SK-N-SH (cell line): Measurements from ENCODE around the gene CCDC57. TPM values are rescaled to one million over a fixed set of nuclear protein-coding genes. Genes with fewer than 3 reads are reported as not detected.

Experiments used
- CTCF ChIA-PET: fragments of 300-600, 350-600 bp; formaldehyde crosslinking; extraction: SDS; loops from one replicate; lab custom pipeline; 2021; lab: Yijun Ruan, JAX
- POLR2A ChIA-PET: fragments of 350-600 bp; sonication (Branson Sonifier 250); formaldehyde crosslinking; extraction: SDS; loops from one replicate; lab custom pipeline; 2020; ENCODE audit warnings: antibody characterized with exemption, inconsistent platforms; lab: Yijun Ruan, JAX
- DNase-seq: peaks from one replicate; pipeline ENCODE4 v3.0.0; 2012
- H2AFZ ChIP-seq: fragments of 200-600 bp; sonication (generic); 2 replicates; pipeline ENCODE4 v1.8.1; 2016; ENCODE audit warnings: antibody characterized with exemption, mild to moderate bottlenecking, low read depth
- H3F3A ChIP-seq: fragments of 200-600 bp; sonication (generic); replicated peaks from 2 replicates; pipeline ENCODE3; 2016; ENCODE audit warnings: antibody characterized with exemption, mild to moderate bottlenecking; ENCODE audit not compliant: insufficient read depth
- H3K27ac ChIP-seq, 2 experiments: fragments of 200-500 bp in 1 of 2; fragments of 200-600 bp in 1 of 2; sonication (Bioruptor generic) in 1 of 2; sonication (generic), shearing (Covaris generic) in 1 of 2; 2 replicates each; pipeline versions ENCODE4 v1.5.1 to v1.6.1; 2014 to 2016; ENCODE audit warnings: low read depth in 2 of 2, inconsistent platforms in 1 of 2, low read length in 1 of 2, mild to moderate bottlenecking in 1 of 2, mixed read lengths in 1 of 2
- H3K27me3 ChIP-seq: fragments of 200-600 bp; sonication (generic), shearing (Covaris generic); 2 replicates; pipeline ENCODE4 v1.6.1; 2016; ENCODE audit warnings: mixed run types; ENCODE audit not compliant: insufficient read depth
- H3K36me3 ChIP-seq, 2 experiments: fragments of 200-500 bp in 1 of 2; fragments of 200-600 bp in 1 of 2; sonication (Bioruptor generic) in 1 of 2; sonication (generic) in 1 of 2; replicated peaks in 1 of 2; 2 replicates each; pipeline versions ENCODE3 to v1.5.1; 2014 to 2016; ENCODE audit warnings: low read length in 1 of 2, mild to moderate bottlenecking in 1 of 2; ENCODE audit not compliant: insufficient read depth in 2 of 2, control insufficient read depth in 1 of 2
- H3K4me1 ChIP-seq, 2 experiments: fragments of 200-500 bp in 1 of 2; fragments of 200-600 bp in 1 of 2; sonication (Bioruptor generic) in 1 of 2; sonication (generic), shearing (Covaris generic) in 1 of 2; 2 replicates each; pipeline versions ENCODE4 v1.5.1 to v1.6.1; 2014 to 2016; ENCODE audit warnings: low read depth in 1 of 2, low read length in 1 of 2, mixed run types in 1 of 2; ENCODE audit not compliant: insufficient read depth in 2 of 2, control insufficient read depth in 1 of 2
- H3K4me2 ChIP-seq: fragments of 200-600 bp; sonication (generic), shearing (Covaris generic); 2 replicates; pipeline ENCODE4 v1.6.1; 2017; ENCODE audit warnings: mixed run types
- H3K4me3 ChIP-seq, 2 experiments: fragments of 200-500 bp in 1 of 2; fragments of 200-600 bp in 1 of 2; sonication (Bioruptor generic) in 1 of 2; sonication (generic), shearing (Covaris generic) in 1 of 2; 2 replicates each; pipeline versions ENCODE4 v1.5.1 to v1.8.1; 2014 to 2016; ENCODE audit warnings: low read depth in 2 of 2, inconsistent platforms in 1 of 2, low read length in 1 of 2, mild to moderate bottlenecking in 1 of 2, mixed read lengths in 1 of 2, moderate library complexity in 1 of 2
- H3K79me2 ChIP-seq: fragments of 200-600 bp; sonication (generic); 2 replicates; pipeline ENCODE4 v1.8.1; 2017; ENCODE audit warnings: mild to moderate bottlenecking; ENCODE audit not compliant: insufficient read depth
- H3K9ac ChIP-seq: fragments of 200-600 bp; sonication (generic); 2 replicates; pipeline ENCODE4 v1.6.1; 2017; ENCODE audit warnings: mixed run types
- H3K9me2 ChIP-seq: fragments of 200-600 bp; sonication (generic); 2 replicates; pipeline ENCODE4 v1.6.1; 2017; ENCODE audit warnings: mixed run types
- H3K9me3 ChIP-seq: fragments of 200-600 bp; sonication (generic); 2 replicates; pipeline ENCODE4 v1.6.1; 2017; ENCODE audit warnings: mixed run types, mild to moderate bottlenecking, moderate library complexity
- H4K20me1 ChIP-seq: fragments of 200-600 bp; sonication (generic); 2 replicates; pipeline ENCODE4 v1.6.1; 2017; ENCODE audit warnings: mild to moderate bottlenecking, mixed run types; ENCODE audit not compliant: insufficient read depth
- ELF1 ChIP-seq: IDR thresholded peaks from 2 replicates; pipeline ENCODE4 v1.4.0; 2012
- EP300 ChIP-seq, 2 experiments: IDR thresholded peaks; 2 replicates each; pipeline versions ENCODE4 v1.4.0 to v1.6.1; 2012; ENCODE audit warnings: borderline replicate concordance in 1 of 2, low read depth in 1 of 2, low read length in 1 of 2
- EZH2phosphoT487 ChIP-seq: fragments of 200-600 bp; sonication (generic); IDR thresholded peaks from 2 replicates; pipeline ENCODE4 v1.6.1; 2017; ENCODE audit warnings: low read depth, mixed run types, mild to moderate bottlenecking, antibody characterized with exemption, moderate library complexity, borderline replicate concordance
- FOXJ3 ChIP-seq: sonication (generic); formaldehyde crosslinking; IDR thresholded peaks from 2 replicates; pipeline ENCODE4 v1.5.1; 2020; ENCODE audit warnings: mild to moderate bottlenecking, missing genetic modification reagents
- GABPA ChIP-seq: IDR thresholded peaks from 2 replicates; pipeline ENCODE4 v1.4.0; 2012; ENCODE audit warnings: low read depth, mild to moderate bottlenecking
- GATA2 ChIP-seq: sonication (generic); formaldehyde crosslinking; IDR thresholded peaks from 2 replicates; pipeline ENCODE4 v1.5.0; 2020; ENCODE audit warnings: mild to moderate bottlenecking, missing genetic modification reagents
- MXI1 ChIP-seq: IDR thresholded peaks from 2 replicates; pipeline ENCODE4 v1.6.1; 2012; ENCODE audit warnings: mild to moderate bottlenecking, low read depth, low read length, improper control_type of control experiment
- SIN3A ChIP-seq: IDR thresholded peaks from 2 replicates; pipeline ENCODE4 v1.6.1; 2012; ENCODE audit warnings: low read depth, mild to moderate bottlenecking, low read length, moderate library complexity, borderline replicate concordance
- TAF1 ChIP-seq: IDR thresholded peaks from 2 replicates; pipeline ENCODE4 v1.6.1; 2012; ENCODE audit warnings: low read depth, mild to moderate bottlenecking, low read length, moderate library complexity, borderline replicate concordance
- YY1 ChIP-seq: IDR thresholded peaks from 2 replicates; pipeline ENCODE4 v1.4.0; 2012; ENCODE audit warnings: low read depth, mild to moderate bottlenecking
- WGBS: methylation state at CpG from one replicate; pipeline ENCODE4 v1.1.6; 2017; ENCODE audit warnings: low lambda C conversion rate; 5-methylcytosine and 5-hydroxymethylcytosine counted together
- polyA plus RNA-seq, 3 experiments: library from polyadenylated mRNA; depleted of rRNA; stranded (reverse); fragments of >200 nt; gene quantifications; 2 replicates each; pipeline ENCODE4 v1.2.3, GENCODE V29; 2012
- TF ChIP-seq, protein P1 (sequence below): IDR thresholded peaks from 2 replicates; pipeline ENCODE4 v1.6.1; 2012; ENCODE audit warnings: mild to moderate bottlenecking, low read depth, low read length, moderate library complexity
- TF ChIP-seq, protein P2 (sequence below): IDR thresholded peaks from 2 replicates; pipeline ENCODE4; 2012
- TF ChIP-seq, protein P3 (sequence below): IDR thresholded peaks from 2 replicates; pipeline ENCODE4 v1.4.0; 2012; ENCODE audit warnings: low read depth
- TF ChIP-seq, protein P4 (sequence below): IDR thresholded peaks from 2 replicates; pipeline ENCODE4 v1.4.0; 2012; ENCODE audit warnings: low read depth, borderline replicate concordance

The CCDC57 gene
- polyA plus RNA-seq, 1 of the 3 experiments (the other 2 are of a cell fraction): 68.6 TPM

DNA sequence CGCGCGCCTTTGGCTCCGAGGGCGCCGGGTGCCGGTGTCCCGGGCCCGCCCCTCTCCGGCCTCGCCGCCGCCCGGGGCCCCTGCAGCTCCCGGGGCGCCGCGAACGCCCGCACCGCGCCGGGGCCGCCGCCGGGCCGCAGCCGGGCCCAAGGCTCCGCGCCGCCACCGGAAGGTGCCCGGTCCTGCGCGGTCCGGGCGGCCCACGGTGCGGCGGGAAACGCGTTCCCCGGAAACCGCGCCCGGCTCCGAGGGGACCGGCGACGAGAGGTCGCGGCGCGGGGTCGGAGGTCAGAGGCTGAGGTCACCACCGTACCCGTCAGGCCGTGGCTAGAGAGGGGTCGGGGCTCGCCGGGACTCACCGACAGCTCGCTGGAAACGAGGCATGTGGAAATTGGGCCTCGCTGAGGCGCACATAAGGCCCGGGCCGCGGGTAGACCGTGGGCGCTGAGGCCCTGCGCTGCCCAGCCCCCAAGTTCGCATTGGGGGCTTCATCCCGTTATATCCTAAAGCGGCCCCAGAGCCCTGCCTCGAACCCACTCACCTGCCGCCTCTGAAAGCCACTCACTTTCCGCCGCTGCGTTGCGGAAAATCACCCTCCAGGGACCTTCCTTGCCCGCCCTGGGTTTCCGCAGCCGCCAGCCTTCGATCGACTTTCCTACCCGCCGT, 146.9 kb downstream of the CCDC57 start, which contains the start of gene DUS1L:
Gene DUS1L (minus strand): TSS at position 167 of the 666 bp plus-strand sequence. CDS start 745 bp downstream, outside the sequence.
- Histone ChIP-seq H3K9me2 (no peaks in the 10 kb centered on the region), H3K27me3 (no peaks in the 10 kb centered on the region), H3K4me2 (peak within 1 kb of the TSS; percentile 100), H2AFZ (peak within 1 kb of the TSS; percentile 100), H3K4me3 (peak within 1 kb of the TSS; percentile 81 to 95), H3K4me1 (peaks cover 12 to 21% of the 10 kb centered on the region in 2 experiments; a peak in 2 of 4 replicates), H3K27ac (peak within 1 kb of the TSS in 1 of 2 experiments; percentile 51; a peak in 1 of 4 replicates)
- CTCF ChIA-PET: interaction anchor here (0.6 to 8.0 kb wide), 8 partner anchors 9 to 98 kb away, joined by 3 to 47 read pairs (median 4); partner anchors contain the start of genes DCXR, GPS1, RAC3 and RFNG
- POLR2A ChIA-PET: interaction anchor here (0.6 to 1.0 kb wide), 2 partner anchors 14 to 28 kb away, joined by 3 read pairs; partner anchors contain the start of gene DCXR
- peak; percentile 98 for DNase-seq
- peak; percentile 25 for TF ChIP-seq MXI1
- no peak for TF ChIP-seq GATA2
- peak; percentile 87 for TF ChIP-seq TAF1
- TF ChIP-seq SIN3A: peak; percentile 89; the same call in 1 of the 2 replicates
- TF ChIP-seq GABPA: peak; percentile 90
- TF ChIP-seq, protein P1, sequence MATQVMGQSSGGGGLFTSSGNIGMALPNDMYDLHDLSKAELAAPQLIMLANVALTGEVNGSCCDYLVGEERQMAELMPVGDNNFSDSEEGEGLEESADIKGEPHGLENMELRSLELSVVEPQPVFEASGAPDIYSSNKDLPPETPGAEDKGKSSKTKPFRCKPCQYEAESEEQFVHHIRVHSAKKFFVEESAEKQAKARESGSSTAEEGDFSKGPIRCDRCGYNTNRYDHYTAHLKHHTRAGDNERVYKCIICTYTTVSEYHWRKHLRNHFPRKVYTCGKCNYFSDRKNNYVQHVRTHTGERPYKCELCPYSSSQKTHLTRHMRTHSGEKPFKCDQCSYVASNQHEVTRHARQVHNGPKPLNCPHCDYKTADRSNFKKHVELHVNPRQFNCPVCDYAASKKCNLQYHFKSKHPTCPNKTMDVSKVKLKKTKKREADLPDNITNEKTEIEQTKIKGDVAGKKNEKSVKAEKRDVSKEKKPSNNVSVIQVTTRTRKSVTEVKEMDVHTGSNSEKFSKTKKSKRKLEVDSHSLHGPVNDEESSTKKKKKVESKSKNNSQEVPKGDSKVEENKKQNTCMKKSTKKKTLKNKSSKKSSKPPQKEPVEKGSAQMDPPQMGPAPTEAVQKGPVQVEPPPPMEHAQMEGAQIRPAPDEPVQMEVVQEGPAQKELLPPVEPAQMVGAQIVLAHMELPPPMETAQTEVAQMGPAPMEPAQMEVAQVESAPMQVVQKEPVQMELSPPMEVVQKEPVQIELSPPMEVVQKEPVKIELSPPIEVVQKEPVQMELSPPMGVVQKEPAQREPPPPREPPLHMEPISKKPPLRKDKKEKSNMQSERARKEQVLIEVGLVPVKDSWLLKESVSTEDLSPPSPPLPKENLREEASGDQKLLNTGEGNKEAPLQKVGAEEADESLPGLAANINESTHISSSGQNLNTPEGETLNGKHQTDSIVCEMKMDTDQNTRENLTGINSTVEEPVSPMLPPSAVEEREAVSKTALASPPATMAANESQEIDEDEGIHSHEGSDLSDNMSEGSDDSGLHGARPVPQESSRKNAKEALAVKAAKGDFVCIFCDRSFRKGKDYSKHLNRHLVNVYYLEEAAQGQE: peak; percentile 73
- TF ChIP-seq, protein P2, sequence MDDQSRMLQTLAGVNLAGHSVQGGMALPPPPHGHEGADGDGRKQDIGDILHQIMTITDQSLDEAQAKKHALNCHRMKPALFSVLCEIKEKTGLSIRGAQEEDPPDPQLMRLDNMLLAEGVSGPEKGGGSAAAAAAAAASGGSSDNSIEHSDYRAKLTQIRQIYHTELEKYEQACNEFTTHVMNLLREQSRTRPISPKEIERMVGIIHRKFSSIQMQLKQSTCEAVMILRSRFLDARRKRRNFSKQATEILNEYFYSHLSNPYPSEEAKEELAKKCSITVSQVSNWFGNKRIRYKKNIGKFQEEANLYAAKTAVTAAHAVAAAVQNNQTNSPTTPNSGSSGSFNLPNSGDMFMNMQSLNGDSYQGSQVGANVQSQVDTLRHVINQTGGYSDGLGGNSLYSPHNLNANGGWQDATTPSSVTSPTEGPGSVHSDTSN: peak; percentile 41; the same call in 1 of the 2 replicates
- TF ChIP-seq YY1: no peak
- TF ChIP-seq, protein P3, sequence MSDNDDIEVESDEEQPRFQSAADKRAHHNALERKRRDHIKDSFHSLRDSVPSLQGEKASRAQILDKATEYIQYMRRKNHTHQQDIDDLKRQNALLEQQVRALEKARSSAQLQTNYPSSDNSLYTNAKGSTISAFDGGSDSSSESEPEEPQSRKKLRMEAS: peak; percentile 77
- no peak for TF ChIP-seq EZH2phosphoT487
- no peak for TF ChIP-seq EP300 (IDR thresholded peaks at IDR 0.05; ENCODE audit: borderline replicate concordance in 1 of 2, low read depth in 1 of 2, low read length in 1 of 2)
- TF ChIP-seq, protein P4, sequence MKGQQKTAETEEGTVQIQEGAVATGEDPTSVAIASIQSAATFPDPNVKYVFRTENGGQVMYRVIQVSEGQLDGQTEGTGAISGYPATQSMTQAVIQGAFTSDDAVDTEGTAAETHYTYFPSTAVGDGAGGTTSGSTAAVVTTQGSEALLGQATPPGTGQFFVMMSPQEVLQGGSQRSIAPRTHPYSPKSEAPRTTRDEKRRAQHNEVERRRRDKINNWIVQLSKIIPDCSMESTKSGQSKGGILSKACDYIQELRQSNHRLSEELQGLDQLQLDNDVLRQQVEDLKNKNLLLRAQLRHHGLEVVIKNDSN: peak; percentile 55; the same call in 1 of the 2 replicates
- 0 out of 2 replicates have a peak, but pooled peaks have one; percentile 47 for TF ChIP-seq FOXJ3 (CRISPR knock-in tag)
- 0 out of 2 replicates have a peak, but pooled peaks have one; percentile 48 for TF ChIP-seq ELF1
- TF ChIP-seq, all 33 proteins: peak for 10
- H4K20me1 ChIP-seq: no peaks in the 10 kb centered on the region
- H3K36me3 ChIP-seq: peaks cover 10 to 33% of the 10 kb centered on the region in 2 experiments
- H3K9me3 ChIP-seq: no peaks in the 10 kb centered on the region
- 39% methylated on average over 29 of the region's 88 CpGs for WGBS
- H3K79me2 ChIP-seq: peaks cover 26% of the 10 kb centered on the region
- H3F3A ChIP-seq: peaks cover 12% of the 10 kb centered on the region
- H3K9ac ChIP-seq: peak within 1 kb of the TSS; percentile 89
